ENCODE results near the gene PMM2.
A peak's percentile ranks its signal among the peaks of the same experiment; 100 is the strongest.

The PMM2 gene

GRCh38 chr16:8808613-8809353, 11.1 kb downstream of the PMM2 start:
- H3K4me3 ChIP-seq (ENCODE audit: low read length): no peak overlapping the region
- H3K4me1 ChIP-seq (ENCODE audit: insufficient read depth, low read length): no peaks in the 10 kb centered on the region
- H2AFZ ChIP-seq (ENCODE audit: low read depth, low read length): no peak overlapping the region
- peaks cover 81% of the 10 kb centered on the region for H3K36me3 ChIP-seq (ENCODE audit: insufficient read depth, low read length)
- H3K27me3 ChIP-seq (ENCODE audit: insufficient read depth, low read length): no peaks in the 10 kb centered on the region
- H3K9me3 ChIP-seq (ENCODE audit: low read length): no peaks in the 10 kb centered on the region

- no peaks in the 10 kb centered on the region for H3K9me3 ChIP-seq (ENCODE audit: low read length)
- no peaks in the 10 kb centered on the region for H3K4me1 ChIP-seq (ENCODE audit: insufficient read depth, low read length)
- H2AFZ ChIP-seq (ENCODE audit: low read depth, low read length): no peak overlapping the region
- H3K36me3 ChIP-seq (ENCODE audit: insufficient read depth, low read length): peaks cover 85% of the 10 kb centered on the region
- no peak overlapping the region for H3K4me3 ChIP-seq (ENCODE audit: low read length)
- no peaks in the 10 kb centered on the region for H3K27me3 ChIP-seq (ENCODE audit: insufficient read depth, low read length)
These were observed 14.7 kb downstream of the PMM2 start for GRCh38 chr16:8812162-8812843.

GRCh38 chr16:8814095-8814806, 16.6 kb downstream of the PMM2 start:
- Histone ChIP-seq H3K4me3 (ENCODE audit: low read length) (no peak overlapping the region), H2AFZ (ENCODE audit: low read depth, low read length) (no peak overlapping the region), H3K36me3 (ENCODE audit: insufficient read depth, low read length) (peaks cover 74% of the 10 kb centered on the region), H3K9me3 (ENCODE audit: low read length) (no peaks in the 10 kb centered on the region), H3K4me1 (ENCODE audit: insufficient read depth, low read length) (peaks cover 10% of the 10 kb centered on the region), H3K27me3 (ENCODE audit: insufficient read depth, low read length) (no peaks in the 10 kb centered on the region)

- Histone ChIP-seq H3K27me3 (ENCODE audit: insufficient read depth, low read length) (no peaks in the 10 kb centered on the region), H3K9me3 (ENCODE audit: low read length) (no peaks in the 10 kb centered on the region), H3K4me1 (ENCODE audit: insufficient read depth, low read length) (peaks cover 11% of the 10 kb centered on the region), H3K4me3 (ENCODE audit: low read length) (no peak overlapping the region), H3K36me3 (ENCODE audit: insufficient read depth, low read length) (peaks cover 60% of the 10 kb centered on the region), H2AFZ (ENCODE audit: low read depth, low read length) (no peak overlapping the region)
These were observed 19.5 kb downstream of the PMM2 start for GRCh38 chr16:8816967-8817655.

GRCh38 chr16:8818504-8819270, 21.0 kb downstream of the PMM2 start:
- Histone ChIP-seq H3K4me1 (ENCODE audit: insufficient read depth, low read length) (peaks cover 11% of the 10 kb centered on the region), H3K36me3 (ENCODE audit: insufficient read depth, low read length) (peaks cover 46% of the 10 kb centered on the region), H3K4me3 (ENCODE audit: low read length) (no peak overlapping the region), H3K27me3 (ENCODE audit: insufficient read depth, low read length) (no peaks in the 10 kb centered on the region), H3K9me3 (ENCODE audit: low read length) (no peaks in the 10 kb centered on the region), H2AFZ (ENCODE audit: low read depth, low read length) (no peak overlapping the region)

- H2AFZ ChIP-seq (ENCODE audit: low read depth, low read length): no peak overlapping the region
- peaks cover 45% of the 10 kb centered on the region for H3K36me3 ChIP-seq (ENCODE audit: insufficient read depth, low read length)
- H3K9me3 ChIP-seq (ENCODE audit: low read length): peaks cover 2% of the 10 kb centered on the region
- H3K27me3 ChIP-seq (ENCODE audit: insufficient read depth, low read length): no peaks in the 10 kb centered on the region
- H3K4me3 ChIP-seq (ENCODE audit: low read length): no peak overlapping the region
- peaks cover 11% of the 10 kb centered on the region for H3K4me1 ChIP-seq (ENCODE audit: insufficient read depth, low read length)
These were observed 21.9 kb downstream of the PMM2 start for GRCh38 chr16:8819411-8820034.

GRCh38 chr16:8822403-8822802, 24.8 kb downstream of the PMM2 start:
- Histone ChIP-seq H3K36me3 (ENCODE audit: insufficient read depth, low read length) (peaks cover 32% of the 10 kb centered on the region), H3K4me1 (ENCODE audit: insufficient read depth, low read length) (peaks cover 11% of the 10 kb centered on the region), H3K27me3 (ENCODE audit: insufficient read depth, low read length) (no peaks in the 10 kb centered on the region), H3K9me3 (ENCODE audit: low read length) (peaks cover 2% of the 10 kb centered on the region), H3K4me3 (ENCODE audit: low read length) (no peak overlapping the region), H2AFZ (ENCODE audit: low read depth, low read length) (no peak overlapping the region)

GRCh38 chr16:8826278-8826879, 28.7 kb downstream of the PMM2 start:
- Histone ChIP-seq H3K4me3 (ENCODE audit: low read length) (no peak overlapping the region), H3K36me3 (ENCODE audit: insufficient read depth, low read length) (peaks cover 30% of the 10 kb centered on the region), H3K27me3 (ENCODE audit: insufficient read depth, low read length) (no peaks in the 10 kb centered on the region), H3K4me1 (ENCODE audit: insufficient read depth, low read length) (peaks cover 2% of the 10 kb centered on the region), H3K9me3 (ENCODE audit: low read length) (peaks cover 2% of the 10 kb centered on the region), H2AFZ (ENCODE audit: low read depth, low read length) (no peak overlapping the region)

GRCh38 chr16:8828541-8829165, 31.0 kb downstream of the PMM2 start:
- Histone ChIP-seq H3K4me1 (ENCODE audit: insufficient read depth, low read length) (peaks cover 15% of the 10 kb centered on the region), H3K9me3 (ENCODE audit: low read length) (peaks cover 2% of the 10 kb centered on the region), H3K27me3 (ENCODE audit: insufficient read depth, low read length) (no peaks in the 10 kb centered on the region), H3K4me3 (ENCODE audit: low read length) (no peak overlapping the region), H3K36me3 (ENCODE audit: insufficient read depth, low read length) (peaks cover 24% of the 10 kb centered on the region), H2AFZ (ENCODE audit: low read depth, low read length) (no peak overlapping the region)

GRCh38 chr16:8831450-8831849, 33.8 kb downstream of the PMM2 start:
- Histone ChIP-seq H3K4me3 (ENCODE audit: low read length) (no peak overlapping the region), H3K36me3 (ENCODE audit: insufficient read depth, low read length) (peaks cover 15% of the 10 kb centered on the region), H2AFZ (ENCODE audit: low read depth, low read length) (peak overlapping the region; percentile 21), H3K4me1 (ENCODE audit: insufficient read depth, low read length) (peaks cover 15% of the 10 kb centered on the region), H3K9me3 (ENCODE audit: low read length) (no peaks in the 10 kb centered on the region), H3K27me3 (ENCODE audit: insufficient read depth, low read length) (no peaks in the 10 kb centered on the region)

- H3K9me3 ChIP-seq (ENCODE audit: low read length): no peaks in the 10 kb centered on the region
- H3K27me3 ChIP-seq (ENCODE audit: insufficient read depth, low read length): no peaks in the 10 kb centered on the region
- H2AFZ ChIP-seq (ENCODE audit: low read depth, low read length): peak overlapping the region; percentile 21
- H3K4me3 ChIP-seq (ENCODE audit: low read length): peak overlapping the region; percentile 2
- H3K36me3 ChIP-seq (ENCODE audit: insufficient read depth, low read length): peaks cover 13% of the 10 kb centered on the region
- H3K4me1 ChIP-seq (ENCODE audit: insufficient read depth, low read length): peaks cover 15% of the 10 kb centered on the region
These were observed 34.5 kb downstream of the PMM2 start for GRCh38 chr16:8831871-8832716.

All from neuron (in vitro differentiated cells).